NCI-H1694 (cell line): ENCODE data around the gene ANXA7.
"Not testable (repeated sequence)": the region's sequence is repeated elsewhere in the genome, so short reads cannot be mapped to it uniquely, and the experiment has no call there.

Source experiments
- DNase-seq: peaks from one replicate; lab custom pipeline; 2025; lab: John Stamatoyannopoulos, UW

The ANXA7 gene

GRCh38 chr10:73407495-73407894 is 6.4 kb downstream of the ANXA7 start:
- DNase-seq: no peak

- DNase-seq: no peak
These were observed 7.0 kb downstream of the ANXA7 start for GRCh38 chr10:73406846-73407245.

- no peak for DNase-seq
These were observed 8.3 kb downstream of the ANXA7 start for GRCh38 chr10:73405556-73405955.

- no peak for DNase-seq
These were observed 9.2 kb downstream of the ANXA7 start for GRCh38 chr10:73404690-73405089.

- no peak for DNase-seq
These were observed 12.2 kb downstream of the ANXA7 start for GRCh38 chr10:73401636-73402035.

- no peak for DNase-seq
These were observed 14.8 kb downstream of the ANXA7 start for GRCh38 chr10:73399063-73399462.

GRCh38 chr10:73398024-73398423 is 15.8 kb downstream of the ANXA7 start:
- no peak for DNase-seq

- not testable (repeated sequence) for DNase-seq
These were observed 19.5 kb downstream of the ANXA7 start for GRCh38 chr10:73394325-73394724.

GRCh38 chr10:73388228-73388627 is 25.6 kb downstream of the ANXA7 start:
- no peak for DNase-seq

- DNase-seq: no peak
These were observed 27.3 kb downstream of the ANXA7 start for GRCh38 chr10:73386583-73386982.

- no peak for DNase-seq
These were observed 34.7 kb downstream of the ANXA7 start for GRCh38 chr10:73379064-73379748.

- no peak for DNase-seq
These were observed 37.2 kb downstream of the ANXA7 start for GRCh38 chr10:73376679-73377078.

- no peak for DNase-seq
These were observed 45.6 kb downstream of the ANXA7 start for GRCh38 chr10:73368238-73368637.

GRCh38 chr10:73366381-73367298 is 47.2 kb downstream of the ANXA7 start:
- no peak for DNase-seq

- DNase-seq: no peak
These were observed 48.9 kb downstream of the ANXA7 start for GRCh38 chr10:73364964-73365363.

- DNase-seq: no peak
These were observed 54.4 kb downstream of the ANXA7 start for GRCh38 chr10:73359492-73359891.

- DNase-seq: peak; percentile 90
These were observed 55.3 kb downstream of the ANXA7 start, which contains the start of gene CFAP70 for GRCh38 chr10:73358331-73359279. TSS of gene CFAP70 (minus strand) at chr10:73358864. CDS start at chr10:73354796, 4,068 bp downstream.

- DNase-seq: no peak
These were observed 56.0 kb downstream of the ANXA7 start for GRCh38 chr10:73357821-73358220.

- DNase-seq: no peak
These were observed 56.7 kb downstream of the ANXA7 start for GRCh38 chr10:73357166-73357565.

- no peak for DNase-seq
These were observed 69.6 kb downstream of the ANXA7 start for GRCh38 chr10:73344269-73344668.

- DNase-seq: no peak
These were observed 73.7 kb downstream of the ANXA7 start for GRCh38 chr10:73340121-73340520.

GRCh38 chr10:73339436-73339835 is 74.4 kb downstream of the ANXA7 start:
- no peak for DNase-seq
